HG02884 (cell line): ENCODE data around the gene POLR3GL.
"Not testable (repeated sequence)": the region's sequence is repeated elsewhere in the genome, so short reads cannot be mapped to it uniquely, and the experiment has no call there.

Source experiments
- ATAC-seq: cut with Tn5 transposase; IDR thresholded peaks from one replicate; pipeline ENCODE4 v1.9.1; 2021; ENCODE audit warnings: mild to moderate bottlenecking, moderate library complexity; ENCODE audit not compliant: unreplicated experiment

The POLR3GL gene

GRCh38 chr1:145964328-145965118 is at the start of gene POLR3GL, which contains the start of gene ANKRD34A:
Gene POLR3GL, plus strand, starts transcription at chr1:145964690. Its CDS starts 10,176 bp downstream, at chr1:145974866.
Gene ANKRD34A, minus strand, starts transcription at chr1:145964575. Its CDS starts 2,816 bp downstream, at chr1:145961759.
- ATAC-seq = peak; percentile 89

- no peak for ATAC-seq
Observed at GRCh38 chr1:145916745-145917144, 47.7 kb upstream of the POLR3GL start.

- ATAC-seq = no peak
Observed at GRCh38 chr1:145917595-145917994, 46.9 kb upstream of the POLR3GL start.

- peak; percentile 89 for ATAC-seq
Observed at GRCh38 chr1:145918144-145918991, 46.1 kb upstream of the POLR3GL start, which contains the start of gene PEX11B. Gene PEX11B, minus strand, starts transcription at chr1:145918717. Its CDS starts 29 bp downstream, at chr1:145918688.

- peak; percentile 8 for ATAC-seq
Observed at GRCh38 chr1:145918992-145919939, 45.2 kb upstream of the POLR3GL start.

GRCh38 chr1:145920297-145920696 is 44.2 kb upstream of the POLR3GL start:
- ATAC-seq = not testable (repeated sequence)

- ATAC-seq = no peak
Observed at GRCh38 chr1:145922266-145922665, 42.2 kb upstream of the POLR3GL start.

GRCh38 chr1:145926686-145927062 is 37.8 kb upstream of the POLR3GL start:
- no peak for ATAC-seq

- peak; percentile 92 for ATAC-seq
Observed at GRCh38 chr1:145927063-145927886, 37.2 kb upstream of the POLR3GL start, which contains the start of gene RBM8A. Gene RBM8A, minus strand, starts transcription at chr1:145927484. Its CDS starts 58 bp downstream, at chr1:145927426.

GRCh38 chr1:145927916-145928643 is 36.4 kb upstream of the POLR3GL start:
- ATAC-seq = no peak

- ATAC-seq = not testable (repeated sequence)
Observed at GRCh38 chr1:145932522-145933009, 31.9 kb upstream of the POLR3GL start.

- ATAC-seq = no peak
Observed at GRCh38 chr1:145935708-145936107, 28.8 kb upstream of the POLR3GL start.

- ATAC-seq = no peak
Observed at GRCh38 chr1:145936247-145936646, 28.2 kb upstream of the POLR3GL start.

GRCh38 chr1:145937436-145937835 is 27.1 kb upstream of the POLR3GL start:
- ATAC-seq = no peak

GRCh38 chr1:145942405-145942804 is 22.1 kb upstream of the POLR3GL start:
- ATAC-seq = no peak

- ATAC-seq = no peak
Observed at GRCh38 chr1:145942871-145943270, 21.6 kb upstream of the POLR3GL start.

GRCh38 chr1:145944532-145944931 is 20.0 kb upstream of the POLR3GL start:
- no peak for ATAC-seq

GRCh38 chr1:145946477-145946986 is 18.0 kb upstream of the POLR3GL start:
- no peak for ATAC-seq
